GM12878 (cell line): ENCODE measurements around the gene LMCD1. TPM values are rescaled to one million over a fixed set of nuclear protein-coding genes. Genes with fewer than 3 reads are reported as not detected.
A peak's percentile ranks its signal among the peaks of the same experiment; 100 is the strongest.

Experiments used
- ATAC-seq: fragments of 200-7000 bp; cut with Tn5 transposase; 3 replicates; pipeline ENCODE4 v1.9.1; 2020; ENCODE audit warnings: mild to moderate bottlenecking, moderate library complexity
- BruUV-seq: library from RNA; stranded (reverse); fragments of 400-500 nt; replicated peaks from 2 replicates; lab custom pipeline; 2021; lab: Mats Ljungman, UMichigan
- CTCF ChIA-PET: fragments of 300-600 bp; sonication (Branson Sonifier 250); formaldehyde crosslinking; extraction: SDS; loops from one replicate; lab custom pipeline; 2021; ENCODE audit warnings: inconsistent platforms; lab: Yijun Ruan, JAX
- POLR2A ChIA-PET: fragments of 350-600 bp; formaldehyde crosslinking; extraction: SDS; loops from one replicate; lab custom pipeline; 2021; ENCODE audit warnings: inconsistent platforms; lab: Charles Lee
- RAD21 ChIA-PET: fragments of 300-600 bp; sonication (Branson Sonifier 250); formaldehyde crosslinking; loops from one replicate; lab custom pipeline; 2023; ENCODE audit warnings: antibody characterized with exemption; ENCODE audit not compliant: unreplicated experiment; lab: Charles Lee
- SMC1A ChIA-PET: fragments of 300-600 bp; sonication (Branson Sonifier 250); formaldehyde crosslinking; loops from one replicate; lab custom pipeline; 2023; ENCODE audit not compliant: unreplicated experiment, uncharacterized antibody; lab: Charles Lee
- DNase-seq: peaks from one replicate; pipeline ENCODE4 v3.0.0-alpha.2; 2011; ENCODE audit warnings: low read depth, low spot score
- FAIRE-seq: peaks from 3 replicates; lab custom pipeline; 2011; peaks lifted over from hg19 to GRCh38; lab: Jason Lieb, UNC
- H2AFZ ChIP-seq: 2 replicates; pipeline ENCODE4 v1.6.0; 2011; ENCODE audit warnings: low read depth, low read length, control low read depth; ENCODE audit not compliant: control insufficient read depth
- H3K27ac ChIP-seq: 2 replicates; pipeline ENCODE4 v1.5.1; 2011; ENCODE audit warnings: control low read depth; ENCODE audit not compliant: control insufficient read depth, insufficient read depth
- H3K27me3 ChIP-seq, 2 experiments: replicated peaks in 1 of 2; 2 replicates each; pipeline versions ENCODE4 v1.6.0 to v1.6.1; 2011; ENCODE audit warnings: low read length in 1 of 2; ENCODE audit not compliant: control insufficient read depth in 2 of 2, insufficient read depth in 2 of 2
- H3K36me3 ChIP-seq, 2 experiments: 2 replicates each; pipeline ENCODE4 v1.5.1; 2011; ENCODE audit warnings: low read length in 1 of 2; ENCODE audit not compliant: control insufficient read depth in 2 of 2, insufficient read depth in 2 of 2
- H3K4me1 ChIP-seq: 2 replicates; pipeline ENCODE4 v1.6.1; 2011; ENCODE audit warnings: mild to moderate bottlenecking, low read length, moderate library complexity, mixed read lengths; ENCODE audit not compliant: control insufficient read depth, insufficient read depth
- H3K4me2 ChIP-seq: 2 replicates; pipeline ENCODE4 v1.6.0; 2011; ENCODE audit warnings: control low read depth; ENCODE audit not compliant: control insufficient read depth, insufficient read depth
- H3K4me3 ChIP-seq: fragments of 200-600 bp; sonication (generic); 2 replicates; pipeline ENCODE4 v1.5.1; 2016
- H3K79me2 ChIP-seq: 2 replicates; pipeline ENCODE4 v1.6.0; 2011; ENCODE audit warnings: low read length; ENCODE audit not compliant: control insufficient read depth, insufficient read depth
- H3K9ac ChIP-seq: 2 replicates; pipeline ENCODE4 v1.8.0; 2011; ENCODE audit warnings: low read length, control low read depth, mixed read lengths; ENCODE audit not compliant: control insufficient read depth, insufficient read depth
- H3K9me3 ChIP-seq: replicated peaks from 3 replicates; pipeline ENCODE4 v1.5.1; 2011; ENCODE audit warnings: mild to moderate bottlenecking, low read length; ENCODE audit not compliant: control insufficient read depth, insufficient read depth
- H4K20me1 ChIP-seq: 2 replicates; pipeline ENCODE4 v1.6.0; 2011; ENCODE audit not compliant: control insufficient read depth, insufficient read depth
- BACH1 ChIP-seq: fragments of 450-650 bp; IDR thresholded peaks from 2 replicates; pipeline ENCODE4 v1.6.1; 2017; ENCODE audit warnings: mild to moderate bottlenecking, borderline replicate concordance
- CHD1 ChIP-seq: IDR thresholded peaks from 2 replicates; pipeline ENCODE4 v1.6.1; 2012; ENCODE audit warnings: low read depth, low read length, improper control_type of control experiment
- DPF2 ChIP-seq: fragments of 450-650 bp; IDR thresholded peaks from 2 replicates; pipeline ENCODE4 v1.6.1; 2017; ENCODE audit warnings: mild to moderate bottlenecking
- EED ChIP-seq: sonication (generic); IDR thresholded peaks from 2 replicates; pipeline ENCODE4 v1.6.1; 2016; ENCODE audit warnings: antibody characterized with exemption, low read depth
- ELK1 ChIP-seq: IDR thresholded peaks from 2 replicates; pipeline ENCODE4 v1.6.1; 2012; ENCODE audit warnings: low read depth, low read length, improper control_type of control experiment
- HCFC1 ChIP-seq: fragments of 150-350 bp; IDR thresholded peaks from 2 replicates; pipeline ENCODE4 v1.6.1; 2014; ENCODE audit warnings: low read length
- HDAC6 ChIP-seq: fragments of 200-600 bp; sonication (generic); IDR thresholded peaks from one replicate; pipeline ENCODE4 v1.8.0; 2017; ENCODE audit warnings: antibody characterized with exemption; ENCODE audit not compliant: unreplicated experiment
- IRF5 ChIP-seq: fragments of 450-650 bp; IDR thresholded peaks from 2 replicates; pipeline ENCODE4 v1.6.1; 2017; ENCODE audit warnings: borderline replicate concordance
- KDM1A ChIP-seq: fragments of 200-600 bp; sonication (generic); IDR thresholded peaks from 2 replicates; pipeline ENCODE4 v1.6.1; 2016; ENCODE audit warnings: borderline replicate concordance
- LARP7 ChIP-seq: fragments of 450-650 bp; IDR thresholded peaks from 2 replicates; pipeline ENCODE4 v1.6.1; 2017; ENCODE audit warnings: mild to moderate bottlenecking
- MTA2 ChIP-seq: fragments of 450-650 bp; IDR thresholded peaks from 2 replicates; pipeline ENCODE4 v1.6.1; 2016; ENCODE audit warnings: low read depth, mild to moderate bottlenecking, moderate library complexity
- MXI1 ChIP-seq: fragments of 150-350 bp; IDR thresholded peaks from 2 replicates; pipeline ENCODE4 v1.6.1; 2011; ENCODE audit warnings: low read depth, mild to moderate bottlenecking, inconsistent platforms, low read length, improper control_type of control experiment
- MYB ChIP-seq: fragments of 150-350 bp; IDR thresholded peaks from 2 replicates; pipeline ENCODE4 v1.6.1; 2014; ENCODE audit warnings: mild to moderate bottlenecking, low read depth, low read length, borderline replicate concordance
- NKRF ChIP-seq: fragments of 450-650 bp; conservative IDR thresholded peaks from 2 replicates; pipeline ENCODE4 v1.6.1; 2017; ENCODE audit warnings: mild to moderate bottlenecking, moderate library complexity
- POLR2A ChIP-seq: IDR thresholded peaks from 2 replicates; pipeline ENCODE4 v1.6.1; 2011; ENCODE audit warnings: low read depth, mild to moderate bottlenecking, low read length
- SIX5 ChIP-seq: IDR thresholded peaks from 2 replicates; pipeline ENCODE4 v1.6.1; 2011; ENCODE audit warnings: mild to moderate bottlenecking, low read depth, low read length, moderate library complexity; ENCODE audit not compliant: severe bottlenecking
- SREBF2 ChIP-seq: IDR thresholded peaks from 2 replicates; pipeline ENCODE4 v1.6.1; 2012; ENCODE audit warnings: mild to moderate bottlenecking, low read length
- STAT3 ChIP-seq: IDR thresholded peaks from 2 replicates; pipeline ENCODE4 v1.6.1; 2011; ENCODE audit warnings: low read depth, low read length, improper control_type of control experiment
- SUZ12 ChIP-seq: fragments of 200-600 bp; sonication (generic); IDR thresholded peaks from one replicate; pipeline ENCODE4 v1.6.1; 2018; ENCODE audit warnings: antibody characterized with exemption, mild to moderate bottlenecking; ENCODE audit not compliant: unreplicated experiment
- WGBS: methylation state at CpG from one replicate; pipeline ENCODE4 v1.1.6; 2016; ENCODE audit warnings: low lambda C conversion rate; ENCODE audit not compliant: insufficient replicate concordance, insufficient coverage; ENCODE audit errors: missing lambda C conversion rate; 5-methylcytosine and 5-hydroxymethylcytosine counted together
- in situ Hi-C: fragments of 300-500 bp; cut with MboI; formaldehyde crosslinking; loops from 9 replicates; pipeline ENCODE4 v1.14.3; 2018; ENCODE audit warnings: mixed read lengths
- intact Hi-C: fragments of 100-400 bp; cut with micrococcal nuclease; formaldehyde crosslinking; loops from one replicate; pipeline ENCODE4 v1.14.2; 2022; ENCODE audit not compliant: unreplicated experiment
- polyA plus RNA-seq, 11 experiments: library from polyadenylated mRNA; depleted of rRNA in 4 of 11; unstranded in 6 of 11; stranded (reverse) in 5 of 11; fragments of >200 nt; fragmentation: Nextera tagmentation in 4 of 11; fragmentation: Illumina TruSeq in 1 of 11; extraction: Ambion mirVana in 4 of 11; extraction: Trizol in 1 of 11; gene quantifications; 1 replicate in 1 of 11; 2 replicates in 10 of 11; pipeline versions ENCODE4 v1.2.1 to v1.2.3, GENCODE V29; 2011 to 2016; ENCODE audit warnings: inconsistent platforms in 2 of 11, missing spikeins in 2 of 11, low read depth in 1 of 11
- total RNA-seq, 4 experiments: library from RNA; depleted of rRNA in 3 of 4; stranded (reverse); fragments of >200 nt in 3 of 4; fragmentation: Illumina TruSeq in 1 of 4; extraction: Trizol in 1 of 4; gene quantifications; 2 replicates each; pipeline versions ENCODE4 v1.2.1 to v1.2.3, GENCODE V29; 2013 to 2021

Gene LMCD1
- total and polyA plus RNA-seq, 10 of the 15 experiments (the other 5 are each of a cell fraction or from before 2014, with no cell fraction given), result 0.27 to 6.4 (median 1.7) TPM

- Histone ChIP-seq H3K4me3 (no peak overlapping the region), H2AFZ (no peak overlapping the region), H3K4me2 (no peak overlapping the region), H3K79me2 (no peaks in the 10 kb centered on the region), H4K20me1 (no peaks in the 10 kb centered on the region), H3K36me3 (no peaks in the 10 kb centered on the region), H3K9ac (no peak overlapping the region), H3K27ac (no peak overlapping the region), H3K4me1 (no peaks in the 10 kb centered on the region), H3K27me3 (no peaks in the 10 kb centered on the region), H3K9me3 (no peaks in the 10 kb centered on the region)
- intact Hi-C loops (no loop called here), in situ Hi-C loops (no loop called here)
- CTCF ChIA-PET, result interaction anchor here (1.0 kb wide), 1 partner anchor 114 kb away, joined by 3 read pairs; no protein-coding TSS in a partner anchor
- WGBS, result 47% methylated on average over 6 of the region's 6 CpGs
- BruUV-seq, result no TSS peak
- RAD21 ChIA-PET, result no interaction called here
- no peak for TF ChIP-seq POLR2A
- TF ChIP-seq SIX5, result no peak
- no peak for TF ChIP-seq DPF2
- no peak for TF ChIP-seq LARP7
- TF ChIP-seq HCFC1, result no peak
- no peak for TF ChIP-seq EED
- no peak for TF ChIP-seq SREBF2
- no peak for TF ChIP-seq MTA2
- no peak for TF ChIP-seq HDAC6
- no peak for TF ChIP-seq NKRF
- no peak for TF ChIP-seq MYB
- no peak for TF ChIP-seq BACH1
- TF ChIP-seq CHD1, result no peak
- TF ChIP-seq KDM1A, result no peak
- no peak for TF ChIP-seq STAT3
- TF ChIP-seq IRF5, result no peak
- no peak for TF ChIP-seq ELK1
- TF ChIP-seq SUZ12, result no peak
- no peak for TF ChIP-seq MXI1
- POLR2A ChIA-PET, result interaction anchor here (1.4 kb wide), 1 partner anchor 11 kb away, joined by 5 read pairs; no protein-coding TSS in a partner anchor
- ATAC-seq (no peak), DNase-seq (no peak), FAIRE-seq (peak; percentile 13)
- SMC1A ChIA-PET, result interaction anchor here (1.0 kb wide), 1 partner anchor 59 kb away, joined by 4 read pairs; no protein-coding TSS in a partner anchor
Measured at GRCh38 chr3:8555725-8556472, 54.3 kb downstream of the LMCD1 start.
